Dermis microvascular lymphatic vessel endothelial cell (primary cell): ENCODE measurements around the gene ANXA2. TPM values are rescaled to one million over a fixed set of nuclear protein-coding genes. Genes with fewer than 3 reads are reported as not detected.
A peak's percentile ranks its signal among the peaks of the same experiment; 100 is the strongest.
"Not testable (repeated sequence)": the region's sequence is repeated elsewhere in the genome, so short reads cannot be mapped to it uniquely, and the experiment has no call there.

Source experiments
- DNase-seq, 2 donors: peaks; one replicate each; pipeline versions ENCODE4 v3.0.0 to v3.0.0-alpha.2; 2010; ENCODE audit warnings: low read depth in 2 of 2
- total RNA-seq: library from RNA; depleted of rRNA; stranded (reverse); fragments of >200 nt; gene quantifications from 2 replicates; pipeline ENCODE4 v1.2.1, GENCODE V29; 2014

ANXA2 gene
- total RNA-seq, 1 donor from 2014 or later, result 5,034 TPM

DNA sequence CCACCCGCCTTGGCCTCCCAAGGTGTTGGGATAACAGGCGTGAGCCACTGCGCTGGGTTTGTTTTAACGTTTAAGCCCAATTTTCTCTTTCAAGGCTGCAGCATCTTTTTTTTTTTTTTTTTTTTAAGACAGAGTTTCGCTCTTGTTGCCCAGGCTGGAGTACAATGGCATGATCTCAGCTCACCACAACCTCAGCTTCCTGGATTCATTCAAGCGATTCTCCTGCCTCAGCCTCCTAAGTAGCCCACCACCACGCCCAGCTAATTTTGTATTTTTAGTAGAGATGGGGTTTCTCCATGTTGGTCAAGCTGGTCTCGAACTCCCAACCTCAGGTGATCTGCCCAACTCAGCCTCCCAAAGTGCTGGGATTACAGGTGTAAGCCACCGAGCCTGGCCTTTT is 12.6 kb upstream of the ANXA2 start:
- not testable (repeated sequence) for DNase-seq

DNA sequence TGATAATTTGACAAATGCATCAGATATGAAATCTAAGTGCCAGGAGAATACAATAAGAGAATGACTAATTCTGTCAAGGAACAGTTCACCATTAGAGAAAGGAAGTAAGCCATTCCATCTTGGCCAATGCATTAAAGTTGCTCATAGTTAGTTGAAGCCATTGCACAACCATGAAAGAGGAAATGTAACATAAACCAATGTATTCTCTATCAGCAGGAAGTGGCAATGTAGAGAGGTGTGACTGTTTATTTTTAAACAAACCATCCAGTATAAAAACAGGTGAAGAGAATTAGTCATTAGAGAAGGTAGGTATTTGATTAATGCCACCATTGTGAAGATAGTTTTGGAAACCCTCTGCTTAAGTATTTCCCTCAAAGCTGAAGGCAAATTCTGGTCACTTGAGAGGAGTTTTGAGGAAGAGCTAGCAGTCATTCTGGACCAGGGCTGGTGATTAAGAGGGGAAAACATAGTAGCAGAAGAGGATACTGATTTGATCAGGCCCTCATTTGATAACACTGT is 10.7 kb upstream of the ANXA2 start:
- DNase-seq, result peak in 1 of 2 donors; percentile 66

DNA sequence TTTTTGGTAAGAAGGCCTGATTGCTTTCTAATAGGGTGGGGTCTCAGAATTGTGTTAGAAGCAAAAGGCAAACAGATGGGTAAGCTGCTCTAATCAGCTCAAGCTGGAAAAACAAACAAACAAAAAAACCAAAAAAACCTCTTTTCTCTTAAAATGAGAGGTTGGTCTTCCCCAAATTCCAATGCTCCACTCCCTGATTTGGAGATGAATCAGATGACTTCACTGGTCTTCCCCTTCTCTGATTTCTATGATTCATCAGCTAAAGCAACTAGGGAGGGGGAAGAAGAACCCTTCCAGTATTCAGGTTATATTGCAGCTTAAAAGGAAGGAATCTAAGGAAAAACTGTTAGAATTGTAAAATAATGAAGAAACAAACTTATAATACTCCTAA is 9.6 kb upstream of the ANXA2 start:
- peak in 1 of 2 donors; percentile 29 for DNase-seq

DNA sequence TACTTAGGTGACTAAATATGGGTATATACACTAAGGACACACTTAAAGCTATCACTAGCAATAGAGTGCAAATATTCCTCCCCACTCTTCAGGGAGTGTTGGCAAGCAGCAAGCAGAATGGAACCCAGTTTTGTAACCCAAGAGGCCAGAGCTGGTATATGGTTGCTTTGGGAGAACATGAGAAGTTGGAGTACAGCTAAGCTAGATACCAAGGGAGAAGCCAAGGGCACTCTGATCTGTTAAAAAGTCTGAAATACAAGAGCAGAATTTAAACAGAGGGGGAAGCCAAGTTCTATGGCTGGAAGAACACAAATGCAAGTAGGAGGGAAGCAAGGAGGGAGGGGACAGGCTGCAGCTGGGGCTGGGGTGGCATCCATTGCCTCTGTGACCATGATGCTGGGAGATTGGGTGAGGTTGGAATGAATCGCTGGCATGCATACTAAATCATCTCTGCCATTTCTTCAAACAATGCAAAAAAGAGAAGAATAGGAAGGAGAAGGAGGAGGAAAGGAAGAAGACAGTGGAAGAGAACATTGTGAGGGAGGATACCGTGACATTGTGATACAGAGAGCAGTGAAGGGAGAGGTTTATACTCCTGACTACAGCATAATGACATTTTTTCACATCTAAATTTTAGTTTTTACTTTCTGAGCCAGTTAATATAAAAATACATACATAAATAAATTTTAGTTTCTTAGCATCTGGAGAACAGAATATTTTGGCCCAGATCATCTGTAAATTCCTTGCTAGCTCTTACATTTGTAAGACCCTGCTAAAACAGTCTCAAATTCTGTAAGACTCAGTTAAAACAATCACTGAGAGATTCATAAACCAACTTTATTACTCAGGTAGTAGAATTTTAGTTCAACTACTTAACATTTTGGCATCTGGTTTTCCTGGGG is 9.0 kb upstream of the ANXA2 start:
- DNase-seq, result no peak

DNA sequence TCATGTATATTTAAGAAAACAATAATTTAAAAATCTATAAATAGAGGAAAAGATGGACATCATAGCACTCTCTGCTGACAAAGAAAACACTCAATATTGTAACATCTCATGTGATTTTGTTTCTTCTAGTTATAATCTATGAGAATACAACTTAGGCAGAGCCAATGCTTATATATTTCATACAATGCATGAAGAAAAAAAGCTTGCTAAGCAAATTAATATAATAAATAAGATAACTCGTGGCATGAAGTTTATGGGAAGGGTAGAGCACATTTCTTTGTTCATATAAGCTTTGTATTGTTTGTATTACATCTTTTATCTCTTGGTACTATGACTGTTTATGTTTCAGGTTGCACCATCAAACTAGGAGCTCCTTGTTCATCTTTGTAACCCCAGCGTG is 7.6 kb upstream of the ANXA2 start:
- no peak for DNase-seq

DNA sequence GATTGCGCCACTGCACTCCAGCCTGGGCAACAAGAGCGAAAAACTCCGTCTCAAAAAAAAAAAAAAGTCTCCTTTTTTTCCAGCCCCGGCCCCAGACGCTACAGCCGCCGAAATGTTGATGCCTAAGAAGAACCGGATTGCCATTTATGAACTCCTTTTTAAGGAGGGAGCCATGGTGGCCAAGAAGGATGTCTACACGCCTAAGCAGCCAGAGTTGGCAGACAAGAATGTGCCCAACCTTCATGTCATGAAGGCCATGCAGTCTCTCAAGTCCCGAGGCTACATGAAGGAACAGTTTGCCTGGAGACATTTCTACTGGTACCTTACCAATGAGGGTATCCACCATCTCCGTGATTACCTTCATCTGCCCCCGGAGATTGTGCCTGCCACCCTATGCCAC is 6.6 kb upstream of the ANXA2 start:
- not testable (repeated sequence) for DNase-seq

DNA sequence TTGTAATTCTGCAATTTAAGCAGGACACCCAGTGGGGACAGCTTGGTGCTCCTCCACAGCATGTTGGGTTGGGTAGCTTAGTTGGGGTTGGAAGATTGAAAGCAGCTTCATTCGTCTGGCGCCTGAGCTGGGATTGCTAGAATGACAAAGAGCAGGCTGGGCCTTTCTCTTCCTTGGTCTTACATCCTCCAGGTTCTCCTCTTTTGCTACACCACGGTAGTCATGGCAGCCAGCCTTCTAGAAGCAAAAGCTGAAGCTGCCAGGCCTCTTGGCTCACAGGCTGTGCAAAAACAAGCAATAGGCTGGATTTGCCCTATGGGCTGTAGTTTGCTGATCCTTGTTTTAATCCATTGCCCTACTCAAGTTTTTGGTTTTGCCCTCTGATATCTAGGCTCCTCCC is 3.2 kb upstream of the ANXA2 start:
- no peak for DNase-seq

DNA sequence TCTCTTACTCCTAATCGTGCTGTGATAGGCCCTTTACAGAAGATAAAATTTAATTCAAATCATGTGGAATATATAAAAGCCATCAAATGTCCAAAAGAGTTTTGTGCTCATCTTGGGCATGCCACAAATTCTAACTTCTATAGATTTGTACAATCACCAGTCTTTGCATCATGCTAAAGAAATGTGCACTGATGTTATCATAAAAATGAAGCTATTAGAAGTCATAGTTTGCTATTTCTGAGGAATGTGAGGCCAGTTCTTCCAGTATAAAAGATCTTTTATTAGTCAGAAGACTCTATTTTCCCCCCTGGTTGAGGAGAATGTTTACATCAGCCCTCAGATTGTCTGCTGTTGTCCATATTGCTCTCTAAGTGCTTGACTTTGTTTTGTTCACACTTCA is 2.1 kb upstream of the ANXA2 start:
- peak in 1 of 2 donors; percentile 23 for DNase-seq

DNA sequence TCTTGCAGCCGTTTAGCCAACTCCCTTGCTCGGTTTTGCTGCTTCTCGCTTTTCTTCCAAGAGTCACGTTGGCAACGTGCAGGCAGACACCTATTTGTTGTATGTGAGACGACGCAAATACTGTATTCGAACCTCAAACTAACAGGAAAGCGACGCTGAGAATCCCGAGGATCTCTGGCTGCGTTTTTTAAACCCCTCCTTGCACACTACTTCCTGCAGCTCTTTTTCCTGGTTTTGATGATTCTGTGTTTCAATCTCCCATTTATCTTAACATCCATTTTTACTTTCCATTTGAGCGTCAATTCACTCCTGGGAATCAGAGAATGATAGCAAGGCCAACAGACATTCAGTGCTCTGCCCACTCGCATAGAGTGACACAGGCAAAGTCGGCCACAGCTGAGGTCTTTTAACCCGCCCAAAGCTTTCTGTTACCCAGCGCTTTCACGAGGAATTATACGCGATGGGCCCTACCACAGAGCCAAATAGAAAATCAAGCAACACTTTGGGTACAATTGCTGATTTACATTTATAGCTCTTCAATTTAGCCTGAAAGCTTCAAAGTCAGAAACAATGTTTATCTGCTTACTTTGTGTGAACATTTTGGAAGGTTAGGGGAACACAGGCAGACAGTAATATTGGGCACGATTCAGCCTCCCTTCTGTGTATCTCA is 1.6 kb upstream of the ANXA2 start:
- DNase-seq, result no peak

DNA sequence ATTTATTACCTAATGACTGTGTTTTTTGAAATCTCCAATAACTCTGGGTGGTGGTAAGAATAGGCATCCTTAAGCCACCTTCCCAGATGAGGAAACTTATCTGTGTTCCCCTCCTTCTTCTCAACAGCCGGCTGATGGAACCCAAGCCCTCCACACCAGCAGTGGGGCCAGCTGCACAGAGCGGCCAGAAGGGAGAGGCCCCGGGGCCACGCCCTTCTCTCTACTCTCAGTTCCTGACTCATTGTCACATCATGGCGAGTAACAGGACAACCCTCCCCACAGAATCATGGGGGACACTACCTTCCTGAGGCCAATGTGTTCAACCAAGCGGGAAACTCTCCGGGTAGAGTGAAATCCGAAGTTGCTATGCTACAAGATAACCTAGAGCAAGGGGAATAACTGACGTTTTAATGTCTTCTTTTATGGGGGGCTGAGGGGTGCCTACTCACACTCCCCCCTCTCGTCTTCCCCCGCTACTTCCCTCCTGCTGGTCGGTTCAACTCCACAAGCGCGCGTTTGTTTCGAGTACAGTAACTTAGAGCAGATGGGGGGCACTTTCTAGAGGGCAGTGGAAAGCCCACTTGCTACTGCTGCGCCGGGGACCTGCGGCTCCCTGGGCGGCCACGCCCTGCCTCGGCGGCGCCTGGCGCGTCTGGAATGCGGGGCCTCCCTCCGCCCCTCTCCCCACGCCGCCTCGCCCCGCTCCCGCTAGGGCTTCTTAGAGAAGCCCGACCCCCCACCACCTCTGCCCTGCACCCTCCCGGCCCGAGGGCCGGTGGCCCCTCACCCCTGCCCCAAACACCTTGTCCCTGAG is 621 bp downstream of the ANXA2 start:
- DNase-seq, result peak; percentile 40 to 80

DNA sequence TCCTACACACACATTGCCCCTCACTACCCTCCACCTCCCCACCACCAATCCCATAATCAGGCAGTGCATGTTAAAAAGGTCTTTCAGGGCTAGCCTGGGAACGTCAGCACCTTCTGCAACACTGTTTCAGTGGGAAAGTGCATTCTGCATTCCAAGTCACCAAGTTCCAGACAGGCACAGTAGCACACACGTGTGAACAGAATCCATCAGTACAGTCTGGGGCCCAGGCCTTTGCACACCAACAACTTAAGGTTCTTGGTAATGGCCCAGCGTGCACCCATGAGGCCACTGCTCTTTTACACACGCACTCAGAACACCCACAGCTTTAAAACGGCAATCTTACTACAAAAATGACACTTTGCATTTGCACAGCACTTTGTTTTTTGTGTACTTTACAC is 1.2 kb downstream of the ANXA2 start:
- peak in 1 of 2 donors; percentile 42 for DNase-seq

DNA sequence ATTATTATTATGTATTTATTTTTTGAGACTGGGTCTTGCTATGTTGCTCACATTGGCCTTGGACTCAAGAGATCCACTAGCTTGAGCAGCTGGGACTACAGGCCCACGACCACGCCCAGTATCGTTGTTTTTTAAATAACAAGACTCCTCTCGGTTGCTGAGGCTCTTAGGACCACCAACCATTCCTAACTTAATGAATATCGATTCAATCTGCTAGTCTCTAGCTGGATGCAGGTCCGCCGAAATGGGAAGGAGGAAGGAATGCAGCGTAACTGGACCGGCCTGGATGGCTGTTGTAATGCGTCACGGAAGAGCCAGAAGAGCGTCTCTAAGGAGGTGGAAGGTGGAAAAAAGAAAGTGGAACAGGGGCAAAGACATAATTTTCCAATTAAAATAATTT is 1.7 kb downstream of the ANXA2 start:
- DNase-seq, result peak in 1 of 2 donors; percentile 39

DNA sequence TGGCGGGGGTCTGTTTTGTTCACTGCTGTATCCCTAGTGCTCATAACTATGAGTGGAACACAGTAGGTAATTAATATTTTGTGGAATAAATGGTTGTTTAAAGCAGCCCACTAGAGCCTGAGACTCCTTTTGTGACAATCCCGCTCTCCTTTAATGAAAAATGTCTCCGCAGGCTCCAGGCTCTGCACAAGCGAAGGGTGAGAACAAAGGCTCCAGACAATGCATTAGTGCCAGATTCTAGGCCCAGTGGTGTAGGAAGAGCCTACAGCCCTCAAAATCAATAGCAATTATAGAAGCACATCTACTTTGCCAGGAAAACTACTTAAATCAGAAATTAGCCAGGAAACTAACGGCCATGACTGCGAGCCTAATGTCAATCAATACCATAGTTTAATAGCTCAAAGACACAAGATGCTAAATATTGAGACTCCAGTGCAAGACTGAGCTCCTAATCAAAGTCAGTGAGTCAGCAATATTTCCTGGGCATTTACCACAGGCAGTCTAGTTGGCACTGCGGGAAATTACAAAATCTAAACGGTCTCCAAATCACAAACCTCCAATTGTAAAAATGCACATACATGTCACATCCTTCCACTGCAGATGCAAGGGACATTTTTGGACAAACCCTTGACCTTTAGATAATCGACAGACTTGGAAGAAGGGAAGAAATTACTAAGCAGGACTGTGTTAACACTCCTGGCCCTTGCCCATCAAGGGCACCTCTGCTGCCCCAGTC is 2.3 kb downstream of the ANXA2 start:
- DNase-seq, result peak in 1 of 2 donors; percentile 35

DNA sequence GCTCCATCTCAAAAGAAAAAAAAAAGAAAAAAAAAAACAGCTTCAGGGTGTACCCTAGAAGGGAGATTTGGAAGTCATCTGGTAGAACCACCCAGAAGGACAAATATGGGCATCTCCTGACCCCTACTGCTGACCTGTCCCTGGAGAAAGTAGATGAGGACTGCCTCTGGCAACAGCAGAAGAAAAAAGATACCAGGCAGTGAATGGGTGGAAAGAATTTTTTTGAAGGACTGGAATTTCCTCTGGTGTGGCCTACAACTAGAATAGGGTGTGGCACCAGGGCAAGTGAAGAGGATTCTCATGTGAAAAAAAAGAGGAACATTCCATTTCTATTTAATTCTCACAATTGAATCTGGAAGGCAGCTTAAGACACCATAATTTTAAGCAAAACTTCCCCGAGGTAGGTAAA is 3.1 kb downstream of the ANXA2 start:
- DNase-seq, result peak in 1 of 2 donors; percentile 46

DNA sequence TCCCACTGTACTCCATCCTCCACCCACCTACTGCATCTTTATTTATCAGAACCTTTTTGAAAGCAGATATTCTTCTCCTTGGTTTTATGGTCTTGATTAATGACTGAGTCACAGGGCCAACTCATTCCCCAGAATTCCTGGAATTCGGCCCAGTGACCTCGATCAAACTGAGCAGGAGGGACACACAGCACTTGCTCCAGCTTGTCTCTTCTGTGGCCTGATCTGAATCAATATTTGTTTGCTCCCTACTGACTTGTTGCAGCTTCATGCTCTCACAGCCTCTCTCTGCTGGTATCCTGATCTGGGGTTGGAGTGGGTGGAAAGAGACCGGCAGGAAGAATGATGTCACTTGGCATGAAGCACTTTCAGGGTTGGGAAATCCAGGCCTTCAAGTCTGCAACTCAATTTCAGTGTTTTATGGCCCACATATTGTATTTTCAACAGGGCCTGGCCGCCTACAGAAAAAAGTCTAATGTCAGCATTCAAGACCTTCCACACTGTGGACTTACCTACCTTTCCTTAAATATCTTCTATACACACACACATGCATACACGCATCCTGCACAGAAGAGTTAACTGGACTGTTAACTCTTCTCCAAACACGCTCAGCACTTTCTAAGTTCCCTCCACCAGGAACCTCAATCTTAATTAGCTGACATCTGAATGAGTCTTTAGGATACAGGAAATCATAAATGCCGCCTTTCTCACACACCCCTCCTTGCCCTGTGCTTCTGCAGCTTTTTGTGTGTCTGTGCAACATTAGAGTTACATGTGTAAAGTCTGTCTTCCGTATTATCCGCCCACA is 4.6 kb downstream of the ANXA2 start:
- peak; percentile 94 to 95 for DNase-seq

DNA sequence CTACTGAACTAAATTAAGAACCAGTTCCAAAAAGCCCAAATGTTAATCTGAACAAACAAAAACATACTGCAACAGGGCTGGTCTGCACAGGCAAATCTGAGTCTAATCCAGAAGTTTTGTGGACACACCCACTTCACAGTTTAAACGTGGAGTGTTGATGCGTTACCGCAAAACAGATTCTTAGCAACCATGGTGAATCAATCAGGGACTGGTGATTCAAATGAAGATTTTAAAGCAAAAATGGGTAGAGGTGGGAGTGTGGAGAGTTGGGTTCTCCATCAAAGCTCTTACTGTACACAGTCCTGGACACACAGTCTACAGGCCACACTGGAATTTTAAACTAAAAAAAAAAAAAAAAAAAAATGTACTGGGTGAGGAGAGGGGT is 5.2 kb downstream of the ANXA2 start:
- DNase-seq, result peak; percentile 81 to 86

DNA sequence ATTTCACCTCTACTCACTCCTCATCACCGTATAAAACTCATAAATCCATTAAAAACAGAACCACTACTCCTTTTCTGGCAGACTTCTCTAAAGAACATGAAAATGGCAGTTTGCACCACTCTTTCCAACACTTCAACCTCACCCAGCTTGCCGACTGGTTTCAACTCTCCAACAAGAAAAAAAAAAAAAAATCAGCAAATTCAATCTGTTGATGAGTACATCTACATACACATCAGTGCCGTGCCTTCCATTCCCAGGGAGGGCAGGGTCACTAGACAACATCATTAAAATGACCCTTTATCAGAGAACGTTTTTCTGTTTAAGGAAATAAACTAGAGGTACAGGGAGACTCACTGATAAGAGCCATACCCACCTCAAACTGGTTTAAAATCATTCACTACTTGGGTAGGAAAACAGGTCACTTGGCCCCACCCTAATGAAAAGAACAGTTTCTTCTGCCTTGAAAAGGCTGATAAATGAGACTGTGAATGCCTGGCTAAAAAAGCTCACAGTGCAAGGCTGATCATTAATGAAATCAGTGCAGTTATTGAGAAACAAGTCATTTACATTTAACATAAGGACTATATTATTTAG is 6.0 kb downstream of the ANXA2 start:
- no peak for DNase-seq

DNA sequence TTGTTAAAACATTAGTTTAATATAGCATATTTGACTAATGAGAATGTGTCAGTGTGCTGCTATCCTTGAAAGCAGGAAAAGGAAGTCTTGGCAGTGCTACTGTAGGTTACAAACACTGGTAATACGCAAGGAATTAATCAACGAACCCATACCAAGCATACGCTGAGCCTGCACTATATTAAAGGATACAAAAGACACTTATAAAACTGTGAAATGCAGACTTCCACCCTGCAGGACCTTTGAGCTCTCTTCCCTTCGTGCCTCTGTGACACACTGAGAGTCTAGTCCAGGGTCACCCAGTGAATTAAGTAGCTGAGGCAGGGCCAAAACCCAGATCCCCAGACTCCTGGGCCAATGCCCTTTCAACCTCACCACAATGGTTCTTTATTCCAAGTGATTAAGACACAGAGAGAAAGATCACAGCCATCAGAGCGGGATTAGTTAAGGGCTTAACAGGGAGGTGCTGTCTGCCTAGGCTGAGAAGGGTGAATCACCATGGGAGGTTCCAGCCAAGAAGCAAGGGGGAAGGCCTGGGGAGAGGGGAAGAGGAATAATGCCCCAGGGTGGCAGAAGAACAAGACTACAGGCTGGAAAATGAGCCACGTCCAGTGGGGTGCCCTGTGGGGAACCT is 6.8 kb downstream of the ANXA2 start:
- peak in 1 of 2 donors; percentile 86 for DNase-seq

DNA sequence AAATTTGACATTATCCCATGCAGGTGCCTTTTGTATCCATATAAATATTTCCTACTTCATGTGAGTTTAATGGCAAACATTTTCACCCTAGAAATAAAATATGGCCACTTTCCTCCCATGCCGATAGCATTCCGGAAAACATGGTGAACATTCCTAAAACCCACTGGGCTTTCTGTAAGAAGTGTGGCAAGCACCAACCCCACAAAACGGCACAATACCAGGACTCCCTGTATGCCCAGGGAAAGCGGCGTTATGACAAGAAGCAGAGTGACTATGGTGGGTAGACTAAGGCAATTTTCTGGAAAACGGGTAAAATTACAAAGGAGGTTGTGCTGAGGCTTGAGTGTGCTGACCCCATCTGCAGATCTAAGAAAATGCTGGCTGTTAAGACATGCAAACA is 7.6 kb downstream of the ANXA2 start:
- no peak for DNase-seq
